ENCODE data around the gene KLHL41.

- TF ChIP-seq CTCF (IDR thresholded peaks at IDR 0.05; ENCODE audit: poor library complexity): no peak
- no peak for TF ChIP-seq EZH2phosphoT487 (IDR thresholded peaks at IDR 0.05; ENCODE audit: low read depth, severe bottlenecking, unreplicated experiment)
- TF ChIP-seq EZH2 (IDR thresholded peaks at IDR 0.05; ENCODE audit: borderline replicate concordance): no peak
Measured at GRCh38 chr2:169468841-169469240, 40.7 kb upstream of the KLHL41 start.
